GM21360 (cell line): Measurements from ENCODE around the gene ARMC9.
A peak's percentile ranks its signal among the peaks of the same experiment; 100 is the strongest.
"Not testable (repeated sequence)": the region's sequence is repeated elsewhere in the genome, so short reads cannot be mapped to it uniquely, and the experiment has no call there.

ENCODE experiments used
- ATAC-seq: cut with Tn5 transposase; IDR thresholded peaks from one replicate; pipeline ENCODE4 v1.9.1; 2021; ENCODE audit warnings: mild to moderate bottlenecking, moderate library complexity; ENCODE audit not compliant: unreplicated experiment

The ARMC9 gene

GRCh38 chr2:231277962-231278361, 79.5 kb downstream of the ARMC9 start:
- no peak for ATAC-seq

- ATAC-seq = no peak
These were observed 80.4 kb downstream of the ARMC9 start for GRCh38 chr2:231278868-231279267.

GRCh38 chr2:231280846-231281245, 82.4 kb downstream of the ARMC9 start:
- no peak for ATAC-seq

- no peak for ATAC-seq
These were observed 85.9 kb downstream of the ARMC9 start for GRCh38 chr2:231284296-231284695.

GRCh38 chr2:231286964-231287363, 88.5 kb downstream of the ARMC9 start:
- no peak for ATAC-seq

- no peak for ATAC-seq
These were observed 89.3 kb downstream of the ARMC9 start for GRCh38 chr2:231287696-231288095.

- no peak for ATAC-seq
These were observed 90.2 kb downstream of the ARMC9 start for GRCh38 chr2:231288590-231288989.

GRCh38 chr2:231290321-231291015, 92.0 kb downstream of the ARMC9 start:
- ATAC-seq = no peak

GRCh38 chr2:231292472-231293134, 94.2 kb downstream of the ARMC9 start:
- ATAC-seq = no peak

GRCh38 chr2:231293163-231293562, 94.7 kb downstream of the ARMC9 start:
- ATAC-seq = no peak

GRCh38 chr2:231294116-231294515, 95.7 kb downstream of the ARMC9 start:
- no peak for ATAC-seq

- ATAC-seq = no peak
These were observed 96.3 kb downstream of the ARMC9 start for GRCh38 chr2:231294571-231295362.

GRCh38 chr2:231295363-231295655, 96.9 kb downstream of the ARMC9 start:
- no peak for ATAC-seq

GRCh38 chr2:231296401-231296974, 98.1 kb downstream of the ARMC9 start:
- no peak for ATAC-seq

GRCh38 chr2:231297108-231297908, 98.9 kb downstream of the ARMC9 start:
- ATAC-seq = peak; percentile 49

- no peak for ATAC-seq
These were observed 99.7 kb downstream of the ARMC9 start for GRCh38 chr2:231298091-231298490.

- ATAC-seq = no peak
These were observed 100.8 kb downstream of the ARMC9 start for GRCh38 chr2:231299267-231299666.

GRCh38 chr2:231300020-231300721, 101.7 kb downstream of the ARMC9 start:
- no peak for ATAC-seq

- no peak for ATAC-seq
These were observed 102.3 kb downstream of the ARMC9 start for GRCh38 chr2:231300722-231301076.

- ATAC-seq = not testable (repeated sequence)
These were observed 105.8 kb downstream of the ARMC9 start for GRCh38 chr2:231304259-231304658.
